HEK293 (cell line): ENCODE measurements around the gene MLX.

Experiments
- HOXC10 ChIP-seq: sonication (generic); formaldehyde crosslinking; IDR thresholded peaks from 2 replicates; pipeline ENCODE4 v1.8.1; 2023; ENCODE audit warnings: mild to moderate bottlenecking, missing genetic modification reagents
- KLF9 ChIP-seq: fragments of 450-650 bp; formaldehyde crosslinking; IDR thresholded peaks from 2 replicates; pipeline ENCODE4 v1.5.1; 2016; ENCODE audit warnings: missing biosample characterization, missing genetic modification characterization, low read depth
- REST ChIP-seq: fragments of 450-650 bp; formaldehyde crosslinking; IDR thresholded peaks from 2 replicates; pipeline ENCODE4 v1.5.1; 2016; ENCODE audit warnings: missing biosample characterization, missing genetic modification characterization
- SP2 ChIP-seq: fragments of 450-650 bp; formaldehyde crosslinking; IDR thresholded peaks from 2 replicates; pipeline ENCODE4 v1.5.1; 2016; ENCODE audit warnings: missing biosample characterization, missing genetic modification characterization
- TCF7L2 ChIP-seq: IDR thresholded peaks from 2 replicates; pipeline ENCODE4 v1.6.1; 2011; ENCODE audit warnings: low read depth, mild to moderate bottlenecking, inconsistent platforms, low read length, moderate library complexity, borderline replicate concordance
- ZBTB17 ChIP-seq: fragments of 450-650 bp; formaldehyde crosslinking; IDR thresholded peaks from 2 replicates; pipeline ENCODE4 v1.5.1; 2016; ENCODE audit warnings: missing biosample characterization, missing genetic modification characterization
- ZBTB49 ChIP-seq: fragments of 450-650 bp; formaldehyde crosslinking; IDR thresholded peaks from 2 replicates; pipeline ENCODE4 v1.5.1; 2016; ENCODE audit warnings: missing biosample characterization, missing genetic modification characterization, low read depth
- ZFHX2 ChIP-seq: fragments of 450-650 bp; formaldehyde crosslinking; conservative IDR thresholded peaks from 2 replicates; pipeline ENCODE4 v1.5.1; 2016; ENCODE audit warnings: missing biosample characterization, missing genetic modification characterization
- ZNF140 ChIP-seq: fragments of 450-650 bp; formaldehyde crosslinking; IDR thresholded peaks from 2 replicates; pipeline ENCODE4 v1.5.1; 2016; ENCODE audit warnings: missing biosample characterization, missing genetic modification characterization
- ZNF248 ChIP-seq: fragments of 450-650 bp; formaldehyde crosslinking; IDR thresholded peaks from 2 replicates; pipeline ENCODE4 v1.5.1; 2017; ENCODE audit warnings: missing biosample characterization, missing genetic modification characterization
- ZNF335 ChIP-seq: fragments of 450-650 bp; formaldehyde crosslinking; conservative IDR thresholded peaks from 2 replicates; pipeline ENCODE4 v1.5.1; 2016; ENCODE audit warnings: missing biosample characterization, missing genetic modification characterization
- ZNF391 ChIP-seq: fragments of 450-650 bp; formaldehyde crosslinking; IDR thresholded peaks from 2 replicates; pipeline ENCODE4 v1.5.1; 2016; ENCODE audit warnings: low read depth, missing biosample characterization, missing genetic modification characterization, borderline replicate concordance
- ZNF423 ChIP-seq: fragments of 450-650 bp; formaldehyde crosslinking; IDR thresholded peaks from 2 replicates; pipeline ENCODE4 v1.5.1; 2016; ENCODE audit warnings: missing biosample characterization, missing genetic modification characterization
- ZNF433 ChIP-seq: fragments of 450-650 bp; formaldehyde crosslinking; IDR thresholded peaks from 2 replicates; pipeline ENCODE4 v1.5.1; 2016; ENCODE audit warnings: missing biosample characterization, missing genetic modification characterization, low read depth
- ZNF449 ChIP-seq: fragments of 450-650 bp; formaldehyde crosslinking; IDR thresholded peaks from 2 replicates; pipeline ENCODE4 v1.5.1; 2017; ENCODE audit warnings: missing biosample characterization, mild to moderate bottlenecking, missing genetic modification characterization, moderate library complexity
- ZNF501 ChIP-seq: fragments of 450-650 bp; formaldehyde crosslinking; IDR thresholded peaks from 2 replicates; pipeline ENCODE4 v1.5.1; 2016; ENCODE audit warnings: missing biosample characterization, missing genetic modification characterization
- ZNF560 ChIP-seq: fragments of 450-650 bp; formaldehyde crosslinking; IDR thresholded peaks from 2 replicates; pipeline ENCODE4 v1.5.1; 2017; ENCODE audit warnings: missing biosample characterization, missing genetic modification characterization, borderline replicate concordance
- ZNF626 ChIP-seq: fragments of 450-650 bp; sonication (Bioruptor Pico); formaldehyde crosslinking; IDR thresholded peaks from 2 replicates; pipeline ENCODE4 v1.5.1; 2018; ENCODE audit warnings: missing biosample characterization, missing genetic modification characterization, inconsistent platforms
- ZNF777 ChIP-seq: fragments of 450-650 bp; formaldehyde crosslinking; IDR thresholded peaks from 2 replicates; pipeline ENCODE4 v1.5.1; 2017; ENCODE audit warnings: missing biosample characterization, missing genetic modification characterization, borderline replicate concordance
- ZXDB ChIP-seq: fragments of 450-650 bp; formaldehyde crosslinking; IDR thresholded peaks from 2 replicates; pipeline ENCODE4 v1.5.1; 2016; ENCODE audit warnings: missing biosample characterization, missing genetic modification characterization
- TF ChIP-seq, protein P1 (sequence below): fragments of 450-650 bp; formaldehyde crosslinking; IDR thresholded peaks from 2 replicates; pipeline ENCODE4; 2016; ENCODE audit warnings: missing biosample characterization, missing genetic modification characterization
- TF ChIP-seq, protein P2 (sequence below): fragments of 450-650 bp; formaldehyde crosslinking; IDR thresholded peaks from 2 replicates; pipeline ENCODE4 v1.5.1; 2016; ENCODE audit warnings: missing biosample characterization, missing genetic modification characterization
- TF ChIP-seq, protein P3 (sequence below): fragments of 450-650 bp; formaldehyde crosslinking; optimal IDR thresholded peaks from 2 replicates; pipeline ENCODE3; 2016; ENCODE audit warnings: missing biosample characterization, mild to moderate bottlenecking, missing genetic modification characterization
- TF ChIP-seq, protein P4 (sequence below): fragments of 450-650 bp; formaldehyde crosslinking; IDR thresholded peaks from 2 replicates; pipeline ENCODE4 v1.5.1; 2016; ENCODE audit warnings: missing biosample characterization, missing genetic modification characterization
- TF ChIP-seq, protein P5 (sequence below): fragments of 450-650 bp; formaldehyde crosslinking; IDR thresholded peaks from 2 replicates; pipeline ENCODE4 v1.5.1; 2017; ENCODE audit warnings: missing biosample characterization, missing genetic modification characterization

The MLX gene

GRCh38 chr17:42536372-42537155, 30.3 kb upstream of the MLX start (continued):
- TF ChIP-seq ZNF449: peak; percentile 61; the same call in 1 of the 2 replicates
- TF ChIP-seq ZNF433 (tag by site-specific recombination): no peak
- TF ChIP-seq ZNF626 (tag by site-specific recombination): no peak
- no peak; the same call in 1 of the 2 replicates for TF ChIP-seq ZNF391 (tag by site-specific recombination)
- no peak for TF ChIP-seq TCF7L2
- TF ChIP-seq, protein P1, sequence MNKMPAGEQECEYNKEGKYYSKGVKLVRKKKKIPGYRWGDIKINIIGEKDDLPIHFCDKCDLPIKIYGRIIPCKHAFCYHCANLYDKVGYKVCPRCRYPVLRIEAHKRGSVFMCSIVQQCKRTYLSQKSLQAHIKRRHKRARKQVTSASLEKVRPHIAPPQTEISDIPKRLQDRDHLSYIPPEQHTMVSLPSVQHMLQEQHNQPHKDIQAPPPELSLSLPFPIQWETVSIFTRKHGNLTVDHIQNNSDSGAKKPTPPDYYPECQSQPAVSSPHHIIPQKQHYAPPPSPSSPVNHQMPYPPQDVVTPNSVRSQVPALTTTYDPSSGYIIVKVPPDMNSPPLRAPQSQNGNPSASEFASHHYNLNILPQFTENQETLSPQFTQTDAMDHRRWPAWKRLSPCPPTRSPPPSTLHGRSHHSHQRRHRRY (tag by site-specific recombination): no peak
- TF ChIP-seq, protein P2, sequence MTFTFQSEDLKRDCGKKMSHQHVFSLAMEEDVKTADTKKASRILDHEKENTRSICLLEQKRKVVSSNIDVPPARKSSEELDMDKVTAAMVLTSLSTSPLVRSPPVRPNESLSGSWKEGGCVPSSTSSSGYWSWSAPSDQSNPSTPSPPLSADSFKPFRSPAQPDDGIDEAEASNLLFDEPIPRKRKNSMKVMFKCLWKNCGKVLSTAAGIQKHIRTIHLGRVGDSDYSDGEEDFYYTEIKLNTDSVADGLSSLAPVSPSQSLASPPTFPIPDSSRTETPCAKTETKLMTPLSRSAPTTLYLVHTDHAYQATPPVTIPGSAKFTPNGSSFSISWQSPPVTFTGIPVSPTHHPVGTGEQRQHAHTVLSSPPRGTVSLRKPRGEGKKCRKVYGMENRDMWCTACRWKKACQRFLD: no peak
- TF ChIP-seq, protein P3, sequence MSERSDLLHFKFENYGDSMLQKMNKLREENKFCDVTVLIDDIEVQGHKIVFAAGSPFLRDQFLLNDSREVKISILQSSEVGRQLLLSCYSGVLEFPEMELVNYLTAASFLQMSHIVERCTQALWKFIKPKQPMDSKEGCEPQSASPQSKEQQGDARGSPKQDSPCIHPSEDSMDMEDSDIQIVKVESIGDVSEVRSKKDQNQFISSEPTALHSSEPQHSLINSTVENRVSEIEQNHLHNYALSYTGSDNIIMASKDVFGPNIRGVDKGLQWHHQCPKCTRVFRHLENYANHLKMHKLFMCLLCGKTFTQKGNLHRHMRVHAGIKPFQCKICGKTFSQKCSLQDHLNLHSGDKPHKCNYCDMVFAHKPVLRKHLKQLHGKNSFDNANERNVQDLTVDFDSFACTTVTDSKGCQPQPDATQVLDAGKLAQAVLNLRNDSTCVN (tag by site-specific recombination): peak; percentile 70
- no peak for TF ChIP-seq ZNF777
- TF ChIP-seq ZNF140 (tag by site-specific recombination): no peak
- TF ChIP-seq SP2 (tag by site-specific recombination): peak; percentile 72
- TF ChIP-seq ZNF560 (tag by site-specific recombination): no peak
- no peak; the same call in 1 of the 2 replicates for TF ChIP-seq REST (tag by site-specific recombination)
- no peak for TF ChIP-seq ZBTB49 (tag by site-specific recombination)
- no peak for TF ChIP-seq HOXC10 (CRISPR knock-in tag)
- peak; percentile 55 for TF ChIP-seq ZBTB17 (tag by site-specific recombination)
- 0 out of 2 replicates have a peak, but pooled peaks have one; percentile 35 for TF ChIP-seq ZNF501 (tag by site-specific recombination)
- TF ChIP-seq, protein P4, sequence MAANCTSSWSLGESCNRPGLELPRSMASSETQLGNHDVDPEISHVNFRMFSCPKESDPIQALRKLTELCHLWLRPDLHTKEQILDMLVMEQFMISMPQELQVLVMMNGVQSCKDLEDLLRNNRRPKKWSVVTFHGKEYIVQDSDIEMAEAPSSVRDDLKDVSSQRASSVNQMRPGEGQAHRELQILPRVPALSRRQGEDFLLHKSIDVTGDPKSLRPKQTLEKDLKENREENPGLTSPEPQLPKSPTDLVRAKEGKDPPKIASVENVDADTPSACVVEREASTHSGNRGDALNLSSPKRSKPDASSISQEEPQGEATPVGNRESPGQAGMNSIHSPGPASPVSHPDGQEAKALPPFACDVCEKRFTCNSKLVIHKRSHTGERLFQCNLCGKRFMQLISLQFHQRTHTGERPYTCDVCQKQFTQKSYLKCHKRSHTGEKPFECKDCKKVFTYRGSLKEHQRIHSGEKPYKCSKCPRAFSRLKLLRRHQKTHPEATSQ: no peak
- TF ChIP-seq KLF9: peak; percentile 86
- TF ChIP-seq ZNF423 (tag by site-specific recombination): peak; percentile 68
- TF ChIP-seq ZFHX2 (tag by site-specific recombination): peak; percentile 66
- TF ChIP-seq ZNF335 (tag by site-specific recombination): peak; percentile 53
- no peak for TF ChIP-seq ZXDB (tag by site-specific recombination)
- TF ChIP-seq, protein P5, sequence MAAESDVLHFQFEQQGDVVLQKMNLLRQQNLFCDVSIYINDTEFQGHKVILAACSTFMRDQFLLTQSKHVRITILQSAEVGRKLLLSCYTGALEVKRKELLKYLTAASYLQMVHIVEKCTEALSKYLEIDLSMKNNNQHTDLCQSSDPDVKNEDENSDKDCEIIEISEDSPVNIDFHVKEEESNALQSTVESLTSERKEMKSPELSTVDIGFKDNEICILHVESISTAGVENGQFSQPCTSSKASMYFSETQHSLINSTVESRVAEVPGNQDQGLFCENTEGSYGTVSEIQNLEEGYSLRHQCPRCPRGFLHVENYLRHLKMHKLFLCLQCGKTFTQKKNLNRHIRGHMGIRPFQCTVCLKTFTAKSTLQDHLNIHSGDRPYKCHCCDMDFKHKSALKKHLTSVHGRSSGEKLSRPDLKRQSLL: no peak
- TF ChIP-seq ZNF248 (tag by site-specific recombination): no peak
